ENCODE results near the gene TRIM3.

TRIM3 gene

DNA sequence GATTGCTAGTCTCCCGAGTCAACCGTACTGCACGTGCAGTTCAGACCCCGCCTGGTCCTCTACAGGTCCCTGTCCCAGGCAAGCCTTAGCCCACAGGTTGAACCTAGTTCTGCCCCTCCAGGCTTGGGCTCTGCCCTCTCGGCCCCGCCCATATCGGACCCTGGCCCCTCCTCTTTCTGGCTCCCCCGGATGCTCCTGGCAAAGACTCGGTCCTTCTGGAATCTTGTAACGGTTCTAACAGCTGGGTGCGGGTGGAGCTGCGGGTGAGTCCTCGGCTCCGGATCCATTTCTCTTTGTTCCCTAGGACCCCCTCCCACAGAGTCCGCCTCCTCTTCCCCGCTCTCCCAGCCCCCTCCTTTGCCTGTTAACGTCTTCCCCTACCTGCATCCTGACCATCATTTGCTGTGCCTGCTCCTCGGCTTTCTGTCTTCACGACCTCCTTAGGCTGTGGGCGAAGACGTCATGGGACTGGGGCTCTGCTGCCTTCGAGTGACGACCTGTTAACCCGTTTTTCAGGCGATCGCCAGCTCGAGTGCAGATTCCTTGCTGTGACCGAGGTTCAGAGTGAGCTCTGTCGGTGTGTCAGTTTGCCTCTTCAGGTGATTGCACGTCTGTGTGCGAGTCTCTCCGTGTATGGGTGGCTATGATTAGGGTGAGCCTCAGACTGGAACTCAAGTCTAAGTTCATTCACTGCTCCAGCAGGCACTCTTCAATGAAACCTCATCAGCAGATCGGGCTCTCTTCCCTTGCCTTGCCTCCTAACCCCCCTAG lies 23.5 kb upstream of the TRIM3 start, which contains the start of gene DNHD1:
DNHD1 (plus strand) TSS at position 212 of the 771 bp plus-strand sequence. CDS start 936 bp downstream, outside the sequence.
- peak within 1 kb of the TSS; percentile 27; the same call in 1 of the 2 replicates for H3K4me3 ChIP-seq (ENCODE audit: low read depth, low read length)
- no peaks in the 10 kb centered on the region for H3K27me3 ChIP-seq (ENCODE audit: control insufficient read depth, insufficient read depth, low read length)
- H3K36me3 ChIP-seq (ENCODE audit: control insufficient read depth, insufficient read depth, low read length), result peaks cover 42% of the 10 kb centered on the region
- H3K9ac ChIP-seq (ENCODE audit: low read length), result peak within 1 kb of the TSS; percentile 3
- H3K9me3 ChIP-seq (ENCODE audit: control insufficient read depth, insufficient read depth, low read depth, low read length), result no peaks in the 10 kb centered on the region
- peaks cover 10% of the 10 kb centered on the region for H3K4me1 ChIP-seq (ENCODE audit: control insufficient read depth, insufficient read depth, low read length)
- H3K27ac ChIP-seq (ENCODE audit: low read depth, low read length), result no peak within 1 kb of the TSS

DNA sequence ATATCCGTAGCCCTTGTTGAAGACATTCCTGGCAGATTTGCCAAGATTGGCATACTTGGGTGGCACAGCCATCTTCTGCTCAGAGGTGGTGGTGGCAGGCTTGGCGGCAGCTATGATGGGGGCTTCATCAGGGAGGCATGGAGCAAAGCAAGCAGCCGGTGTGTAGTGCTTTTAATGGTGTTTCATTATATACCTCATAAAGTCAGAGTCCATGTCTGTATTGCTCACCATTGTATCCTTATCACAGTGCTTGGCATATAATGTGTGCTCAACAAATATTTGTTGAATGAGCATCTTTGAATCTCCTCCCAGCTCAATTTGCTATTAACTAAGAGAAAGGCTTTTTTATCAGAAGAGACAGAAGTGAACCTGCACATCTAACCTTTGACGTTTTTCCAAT lies 15.6 kb upstream of the TRIM3 start:
- H3K27ac ChIP-seq (ENCODE audit: low read depth, low read length), result no peak overlapping the region
- no peak overlapping the region for H3K4me3 ChIP-seq (ENCODE audit: low read depth, low read length)
- H3K36me3 ChIP-seq (ENCODE audit: control insufficient read depth, insufficient read depth, low read length), result peaks cover 70% of the 10 kb centered on the region
- H3K4me1 ChIP-seq (ENCODE audit: control insufficient read depth, insufficient read depth, low read length), result no peaks in the 10 kb centered on the region
- no peaks in the 10 kb centered on the region for H3K9me3 ChIP-seq (ENCODE audit: control insufficient read depth, insufficient read depth, low read depth, low read length)
- H3K9ac ChIP-seq (ENCODE audit: low read length), result no peak overlapping the region
- no peaks in the 10 kb centered on the region for H3K27me3 ChIP-seq (ENCODE audit: control insufficient read depth, insufficient read depth, low read length)

DNA sequence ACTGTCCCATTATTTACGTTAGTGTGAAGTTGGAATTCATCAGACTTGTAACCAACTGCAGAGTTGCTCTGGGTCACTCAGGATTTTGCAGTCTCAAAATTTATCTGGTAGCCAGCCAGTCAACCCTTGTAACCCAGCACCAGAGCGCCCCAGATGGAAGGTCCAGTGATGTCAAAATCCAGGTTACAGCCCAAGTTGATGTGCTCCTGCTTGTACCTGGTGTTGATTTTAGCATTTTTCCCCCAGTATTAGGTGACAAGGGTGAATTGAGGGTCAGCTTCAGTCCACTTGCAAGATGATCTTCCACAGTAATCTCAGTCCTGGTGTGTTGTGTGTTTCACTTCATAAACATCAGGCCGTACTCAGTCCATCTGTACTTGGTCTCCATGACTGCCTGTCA lies 15.1 kb upstream of the TRIM3 start:
- Histone ChIP-seq H3K27me3 (ENCODE audit: control insufficient read depth, insufficient read depth, low read length) (no peaks in the 10 kb centered on the region), H3K9ac (ENCODE audit: low read length) (no peak overlapping the region), H3K36me3 (ENCODE audit: control insufficient read depth, insufficient read depth, low read length) (peaks cover 70% of the 10 kb centered on the region), H3K27ac (ENCODE audit: low read depth, low read length) (no peak overlapping the region), H3K4me1 (ENCODE audit: control insufficient read depth, insufficient read depth, low read length) (no peaks in the 10 kb centered on the region), H3K4me3 (ENCODE audit: low read depth, low read length) (no peak overlapping the region), H3K9me3 (ENCODE audit: control insufficient read depth, insufficient read depth, low read depth, low read length) (no peaks in the 10 kb centered on the region)

DNA sequence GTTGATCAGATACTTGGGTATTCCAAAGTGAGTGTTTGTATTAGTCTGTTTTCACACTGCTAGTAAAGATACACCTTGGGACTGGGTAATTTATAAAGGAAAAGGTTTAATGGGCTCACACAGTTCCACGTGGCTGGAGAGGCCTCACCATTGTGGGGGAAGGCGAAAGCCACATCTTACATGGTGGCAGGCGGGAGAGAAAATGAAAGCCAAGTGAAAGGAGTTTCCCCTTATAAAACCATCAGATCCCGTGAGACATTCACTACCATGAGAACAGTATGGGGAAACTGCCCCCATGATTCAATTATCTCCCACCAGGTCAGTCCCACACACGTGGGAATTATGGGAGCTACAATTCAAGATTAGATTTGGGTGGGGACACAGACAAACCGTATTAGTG lies 14.6 kb upstream of the TRIM3 start:
- Histone ChIP-seq H3K9me3 (ENCODE audit: control insufficient read depth, insufficient read depth, low read depth, low read length) (no peaks in the 10 kb centered on the region), H3K36me3 (ENCODE audit: control insufficient read depth, insufficient read depth, low read length) (peaks cover 72% of the 10 kb centered on the region), H3K9ac (ENCODE audit: low read length) (no peak overlapping the region), H3K4me1 (ENCODE audit: control insufficient read depth, insufficient read depth, low read length) (no peaks in the 10 kb centered on the region), H3K27me3 (ENCODE audit: control insufficient read depth, insufficient read depth, low read length) (no peaks in the 10 kb centered on the region), H3K27ac (ENCODE audit: low read depth, low read length) (no peak overlapping the region), H3K4me3 (ENCODE audit: low read depth, low read length) (no peak overlapping the region)

DNA sequence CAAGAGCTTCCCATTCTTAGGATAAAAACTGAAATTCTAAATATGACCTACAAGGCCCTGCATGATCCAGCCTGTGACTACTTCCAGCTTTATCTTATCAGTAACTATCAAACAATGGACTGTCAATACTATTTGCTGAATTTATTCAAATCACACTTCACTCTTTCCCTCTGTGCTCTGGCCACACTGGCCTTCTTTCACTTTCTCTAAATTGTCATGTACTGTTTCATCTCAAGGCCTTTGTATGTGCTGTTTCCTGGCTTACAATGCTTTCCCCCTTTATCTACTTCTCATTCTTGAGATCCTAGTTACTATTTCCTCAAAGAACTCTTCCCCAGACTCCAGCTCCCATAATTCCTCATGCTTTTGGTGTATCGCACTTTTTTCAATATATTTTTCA lies 13.2 kb upstream of the TRIM3 start:
- Histone ChIP-seq H3K4me3 (ENCODE audit: low read depth, low read length) (no peak overlapping the region), H3K9ac (ENCODE audit: low read length) (no peak overlapping the region), H3K36me3 (ENCODE audit: control insufficient read depth, insufficient read depth, low read length) (peaks cover 79% of the 10 kb centered on the region), H3K27ac (ENCODE audit: low read depth, low read length) (no peak overlapping the region), H3K4me1 (ENCODE audit: control insufficient read depth, insufficient read depth, low read length) (peaks cover 6% of the 10 kb centered on the region), H3K27me3 (ENCODE audit: control insufficient read depth, insufficient read depth, low read length) (no peaks in the 10 kb centered on the region), H3K9me3 (ENCODE audit: control insufficient read depth, insufficient read depth, low read depth, low read length) (no peaks in the 10 kb centered on the region)

DNA sequence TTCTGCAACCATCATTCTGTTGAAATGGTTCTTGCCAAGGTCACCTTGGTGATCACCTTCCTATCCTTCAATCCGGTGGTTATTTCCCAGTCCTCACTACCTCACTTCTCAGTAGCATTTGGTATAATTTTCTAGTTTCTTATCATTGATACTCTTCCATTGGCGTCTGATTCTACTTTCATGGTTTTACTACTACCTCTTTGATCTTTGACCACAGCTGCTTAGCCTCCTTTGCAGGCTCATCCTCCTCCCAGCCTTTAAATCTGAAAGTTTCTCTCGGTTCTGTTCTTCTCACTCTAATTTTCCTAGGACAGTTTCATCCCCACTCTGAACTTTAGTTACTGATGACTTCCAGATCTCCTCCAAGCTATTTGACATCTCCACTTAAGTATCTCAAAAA lies 12.5 kb upstream of the TRIM3 start:
- Histone ChIP-seq H3K9me3 (ENCODE audit: control insufficient read depth, insufficient read depth, low read depth, low read length) (no peaks in the 10 kb centered on the region), H3K4me1 (ENCODE audit: control insufficient read depth, insufficient read depth, low read length) (peaks cover 6% of the 10 kb centered on the region), H3K27ac (ENCODE audit: low read depth, low read length) (no peak overlapping the region), H3K27me3 (ENCODE audit: control insufficient read depth, insufficient read depth, low read length) (no peaks in the 10 kb centered on the region), H3K36me3 (ENCODE audit: control insufficient read depth, insufficient read depth, low read length) (peaks cover 77% of the 10 kb centered on the region), H3K4me3 (ENCODE audit: low read depth, low read length) (no peak overlapping the region), H3K9ac (ENCODE audit: low read length) (no peak overlapping the region)

DNA sequence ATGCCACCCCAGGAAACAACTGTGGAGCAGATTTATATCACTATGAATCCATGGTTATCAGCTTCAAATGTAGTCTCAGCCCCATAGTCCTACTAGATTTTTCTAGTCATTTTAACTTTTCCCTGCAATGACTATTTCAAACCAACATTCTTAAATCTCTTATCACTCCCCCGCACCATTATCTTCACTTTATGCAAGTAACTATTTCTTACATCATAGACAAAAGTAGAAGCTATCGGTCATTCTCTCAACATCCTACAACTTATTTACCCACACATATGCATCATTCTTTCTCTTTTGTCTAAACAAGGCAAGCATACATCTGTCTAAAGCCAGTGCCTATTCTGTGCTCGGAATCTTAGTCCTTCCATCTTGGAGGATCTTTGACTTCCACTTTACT lies 11.9 kb upstream of the TRIM3 start:
- H3K9ac ChIP-seq (ENCODE audit: low read length), result no peak overlapping the region
- peaks cover 77% of the 10 kb centered on the region for H3K36me3 ChIP-seq (ENCODE audit: control insufficient read depth, insufficient read depth, low read length)
- no peaks in the 10 kb centered on the region for H3K27me3 ChIP-seq (ENCODE audit: control insufficient read depth, insufficient read depth, low read length)
- no peak overlapping the region for H3K4me3 ChIP-seq (ENCODE audit: low read depth, low read length)
- H3K4me1 ChIP-seq (ENCODE audit: control insufficient read depth, insufficient read depth, low read length), result peaks cover 6% of the 10 kb centered on the region
- H3K9me3 ChIP-seq (ENCODE audit: control insufficient read depth, insufficient read depth, low read depth, low read length), result no peaks in the 10 kb centered on the region
- H3K27ac ChIP-seq (ENCODE audit: low read depth, low read length), result no peak overlapping the region

DNA sequence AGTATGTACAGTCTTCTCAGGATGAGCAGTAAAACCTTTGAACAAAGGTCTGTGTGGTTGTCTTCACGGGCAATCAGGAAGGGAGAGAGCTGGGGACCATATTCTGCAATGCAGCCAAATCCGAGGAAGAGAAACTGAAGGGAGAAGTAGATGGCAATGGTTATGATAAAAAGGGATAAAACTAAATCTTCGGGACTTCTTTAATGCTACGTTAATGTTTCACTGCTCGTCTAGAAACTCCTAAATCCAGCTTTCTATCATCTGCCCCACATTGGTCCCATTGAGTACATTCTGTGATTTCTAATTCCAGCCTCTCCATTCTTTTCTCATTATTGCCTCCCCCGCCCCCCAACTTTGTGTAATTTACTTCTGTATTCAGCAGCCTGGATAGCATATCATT lies 9.3 kb upstream of the TRIM3 start:
- H3K27me3 ChIP-seq (ENCODE audit: control insufficient read depth, insufficient read depth, low read length), result no peaks in the 10 kb centered on the region
- H3K27ac ChIP-seq (ENCODE audit: low read depth, low read length), result no peak overlapping the region
- no peaks in the 10 kb centered on the region for H3K9me3 ChIP-seq (ENCODE audit: control insufficient read depth, insufficient read depth, low read depth, low read length)
- peaks cover 14% of the 10 kb centered on the region for H3K4me1 ChIP-seq (ENCODE audit: control insufficient read depth, insufficient read depth, low read length)
- H3K9ac ChIP-seq (ENCODE audit: low read length), result no peak overlapping the region
- H3K4me3 ChIP-seq (ENCODE audit: low read depth, low read length), result no peak overlapping the region
- peaks cover 78% of the 10 kb centered on the region for H3K36me3 ChIP-seq (ENCODE audit: control insufficient read depth, insufficient read depth, low read length)

DNA sequence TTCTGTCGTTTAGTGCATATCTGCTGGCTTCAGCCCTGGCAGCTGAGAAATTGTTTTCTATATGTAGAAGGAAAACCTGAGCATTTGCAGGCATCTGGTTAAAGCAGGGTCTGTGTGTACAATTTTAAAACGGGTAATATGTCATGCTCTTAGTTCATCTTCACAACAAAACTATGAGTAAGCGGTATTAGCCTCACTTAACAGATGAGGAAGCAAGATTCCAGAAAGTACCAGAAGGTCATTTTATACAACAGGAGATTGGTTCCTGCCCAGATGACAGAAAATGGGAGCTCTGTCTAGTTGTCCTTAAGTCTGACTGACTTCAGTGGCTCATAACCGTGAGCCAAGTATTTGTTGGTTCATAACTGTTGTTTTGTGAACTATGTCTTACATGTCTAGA lies 8.7 kb upstream of the TRIM3 start:
- Histone ChIP-seq H3K27me3 (ENCODE audit: control insufficient read depth, insufficient read depth, low read length) (no peaks in the 10 kb centered on the region), H3K36me3 (ENCODE audit: control insufficient read depth, insufficient read depth, low read length) (peaks cover 79% of the 10 kb centered on the region), H3K9ac (ENCODE audit: low read length) (peak overlapping the region; percentile 92), H3K27ac (ENCODE audit: low read depth, low read length) (no peak overlapping the region), H3K4me3 (ENCODE audit: low read depth, low read length) (peak overlapping the region; percentile 97), H3K9me3 (ENCODE audit: control insufficient read depth, insufficient read depth, low read depth, low read length) (no peaks in the 10 kb centered on the region), H3K4me1 (ENCODE audit: control insufficient read depth, insufficient read depth, low read length) (peaks cover 14% of the 10 kb centered on the region)

DNA sequence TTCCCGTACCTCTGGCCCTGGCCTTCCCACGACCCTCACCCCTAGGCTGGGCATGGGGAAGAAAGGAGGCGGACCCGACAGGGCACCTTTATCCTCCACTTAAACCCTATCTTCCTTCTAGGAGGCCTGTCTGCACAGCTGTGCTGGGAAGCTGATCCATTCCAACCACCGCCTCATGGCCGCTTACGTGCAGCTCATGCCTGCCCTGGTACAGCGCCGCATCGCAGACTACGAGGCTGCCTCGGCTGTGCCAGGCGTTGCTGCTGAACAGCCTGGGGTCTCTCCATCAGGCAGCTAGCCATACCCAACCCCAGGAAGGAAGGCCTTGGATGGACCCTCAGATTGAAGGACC lies 8.2 kb upstream of the TRIM3 start:
- Histone ChIP-seq H3K9ac (ENCODE audit: low read length) (peak overlapping the region; percentile 92), H3K4me3 (ENCODE audit: low read depth, low read length) (peak overlapping the region; percentile 97), H3K36me3 (ENCODE audit: control insufficient read depth, insufficient read depth, low read length) (peaks cover 79% of the 10 kb centered on the region), H3K4me1 (ENCODE audit: control insufficient read depth, insufficient read depth, low read length) (peaks cover 14% of the 10 kb centered on the region), H3K27ac (ENCODE audit: low read depth, low read length) (peak overlapping the region; percentile 86), H3K27me3 (ENCODE audit: control insufficient read depth, insufficient read depth, low read length) (no peaks in the 10 kb centered on the region), H3K9me3 (ENCODE audit: control insufficient read depth, insufficient read depth, low read depth, low read length) (no peaks in the 10 kb centered on the region)

DNA sequence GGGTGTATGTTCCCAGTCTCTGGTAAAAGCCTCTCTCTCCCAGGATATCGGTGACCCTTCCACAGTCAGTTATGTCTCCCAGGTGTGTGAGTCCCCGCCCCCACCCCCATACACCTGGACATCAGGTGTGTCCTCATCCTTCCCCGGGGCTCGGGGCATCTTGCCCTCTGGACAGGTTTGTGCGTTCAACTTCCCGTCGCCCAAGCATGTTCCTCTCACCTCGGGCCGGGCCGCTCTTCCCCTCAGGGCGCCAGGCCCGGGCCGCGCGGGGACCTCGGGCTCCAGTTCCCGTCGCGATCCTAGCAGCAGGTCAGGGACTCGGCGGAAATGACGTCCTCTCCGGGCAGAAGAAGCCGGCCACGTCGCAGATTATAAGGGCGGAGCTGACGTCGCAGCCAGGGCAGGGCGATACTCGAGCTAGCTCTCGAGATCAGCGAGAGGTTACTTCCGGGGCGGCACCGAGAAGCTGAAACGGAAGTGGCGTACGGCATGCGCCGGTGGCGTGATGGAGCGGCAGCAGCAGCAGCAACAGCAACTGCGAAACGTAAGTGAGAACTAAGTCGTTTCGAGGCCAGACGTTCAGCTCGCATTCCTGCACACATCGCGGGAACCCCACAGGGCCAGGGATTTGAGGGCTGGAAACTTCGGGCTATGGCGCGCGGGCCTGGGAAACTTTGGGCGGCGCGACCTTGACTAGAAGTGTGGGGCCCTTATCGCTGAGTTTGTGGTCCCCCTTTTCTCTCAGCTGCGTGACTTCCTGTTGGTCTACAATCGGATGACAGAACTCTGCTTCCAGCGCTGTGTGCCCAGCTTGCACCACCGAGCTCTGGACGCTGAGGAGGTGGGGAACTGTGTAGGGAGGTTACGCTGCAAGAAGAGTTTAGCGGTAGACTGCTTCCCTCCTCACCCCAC lies 7.5 kb upstream of the TRIM3 start, which contains the start of the genes ARFIP2 and TIMM10B:
ARFIP2 (minus strand) TSS at position 320 of the 912 bp plus-strand sequence. CDS start 910 bp downstream, outside the sequence.
TIMM10B (plus strand) TSS at position 490 of the 912 bp plus-strand sequence; CDS start at position 506, 16 bp downstream.
- peak within 1 kb of the TSS; percentile 97 for H3K4me3 ChIP-seq (ENCODE audit: low read depth, low read length)
- H3K27me3 ChIP-seq (ENCODE audit: control insufficient read depth, insufficient read depth, low read length), result no peaks in the 10 kb centered on the region
- H3K27ac ChIP-seq (ENCODE audit: low read depth, low read length), result peak within 1 kb of the TSS; percentile 86
- H3K9ac ChIP-seq (ENCODE audit: low read length), result peak within 1 kb of the TSS; percentile 92
- H3K4me1 ChIP-seq (ENCODE audit: control insufficient read depth, insufficient read depth, low read length), result peaks cover 14% of the 10 kb centered on the region
- H3K9me3 ChIP-seq (ENCODE audit: control insufficient read depth, insufficient read depth, low read depth, low read length), result no peaks in the 10 kb centered on the region
- peaks cover 77% of the 10 kb centered on the region for H3K36me3 ChIP-seq (ENCODE audit: control insufficient read depth, insufficient read depth, low read length)

Data from HUES6 (cell line).